GM12873 (cell line): ENCODE measurements around the gene CTXND1.

Experiments used
- CTCF ChIP-seq: IDR thresholded peaks from 2 replicates; pipeline ENCODE4 v1.5.1; 2012; ENCODE audit warnings: low read depth, mild to moderate bottlenecking, moderate library complexity, low read length, control low read depth; ENCODE audit not compliant: insufficient read depth; ENCODE audit errors: missing control alignments

Gene CTXND1

GRCh38 chr15:80152180-80152895 lies 99.7 kb downstream of the CTXND1 start:
- TF ChIP-seq CTCF: no peak

GRCh38 chr15:80151576-80151975 lies 100.4 kb downstream of the CTXND1 start:
- TF ChIP-seq CTCF: no peak

- no peak for TF ChIP-seq CTCF
Observed at GRCh38 chr15:80151148-80151547, 100.9 kb downstream of the CTXND1 start.
